ENCODE data around the gene BBIP1.

Gene BBIP1

GRCh38 chr10:110881247-110881646, 37.7 kb downstream of the BBIP1 start:
- no peak for TF ChIP-seq L3MBTL2 (conservative IDR thresholded peaks at IDR 0.05)
- TF ChIP-seq SP1 (IDR thresholded peaks at IDR 0.05) = no peak
- no peak for TF ChIP-seq FOXM1 (IDR thresholded peaks at IDR 0.05; ENCODE audit: borderline replicate concordance)
- TF ChIP-seq ZNF384 (IDR thresholded peaks at IDR 0.05) = no peak
- no peak for TF ChIP-seq ARNT (IDR thresholded peaks at IDR 0.05)
- no peak for TF ChIP-seq CTBP1 (IDR thresholded peaks at IDR 0.05; ENCODE audit: borderline replicate concordance)
- TF ChIP-seq ELF4 (IDR thresholded peaks at IDR 0.05) = no peak
- no peak for TF ChIP-seq FOXK2 (IDR thresholded peaks at IDR 0.05)
- TF ChIP-seq SUZ12 (IDR thresholded peaks at IDR 0.05) = no peak
- no peak for TF ChIP-seq NFRKB (IDR thresholded peaks at IDR 0.05)
- no peak for TF ChIP-seq BHLHE40 (IDR thresholded peaks at IDR 0.05; ENCODE audit: borderline replicate concordance)
- TF ChIP-seq LEF1 (IDR thresholded peaks at IDR 0.05; ENCODE audit: borderline replicate concordance) = no peak
- TF ChIP-seq PKNOX1 (IDR thresholded peaks at IDR 0.05) = no peak
- no peak for TF ChIP-seq HDGF (IDR thresholded peaks at IDR 0.05; ENCODE audit: borderline replicate concordance)
- no peak for TF ChIP-seq FOXA1 (IDR thresholded peaks at IDR 0.05)
- TF ChIP-seq TARDBP (IDR thresholded peaks at IDR 0.05) = no peak
- ChIA-PET POLR2A (no interaction called here), CTCF (interaction anchor here (1.0 kb wide), 1 partner anchor 135 kb away, joined by 3 read pairs; no protein-coding TSS in a partner anchor)

DNA sequence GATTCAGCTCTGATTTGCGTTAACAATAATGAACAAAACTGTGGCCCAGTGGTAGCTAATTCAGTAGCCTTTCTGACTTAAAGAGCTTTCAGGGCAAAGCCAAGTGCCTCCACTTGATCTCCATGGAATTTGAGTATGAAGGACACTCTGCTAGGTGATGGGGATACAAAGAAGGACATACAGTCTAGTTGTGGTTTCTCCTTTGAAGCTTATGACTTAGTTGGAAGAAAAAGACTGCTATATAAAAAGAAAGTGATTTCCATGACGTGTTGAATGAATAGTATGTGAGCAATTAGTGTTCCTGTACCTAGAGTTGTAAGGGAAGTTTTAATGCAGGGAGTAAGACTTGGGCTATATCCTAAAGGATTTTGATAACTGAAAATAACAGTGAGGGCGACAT, 39.0 kb downstream of the BBIP1 start:
- ChIA-PET CTCF (no interaction called here), POLR2A (no interaction called here)
- no peak for TF ChIP-seq FOXM1 (IDR thresholded peaks at IDR 0.05; ENCODE audit: borderline replicate concordance)
- no peak for TF ChIP-seq CTBP1 (IDR thresholded peaks at IDR 0.05; ENCODE audit: borderline replicate concordance)
- TF ChIP-seq SP1 (IDR thresholded peaks at IDR 0.05) = no peak
- no peak for TF ChIP-seq HDGF (IDR thresholded peaks at IDR 0.05; ENCODE audit: borderline replicate concordance)
- no peak for TF ChIP-seq L3MBTL2 (conservative IDR thresholded peaks at IDR 0.05)
- TF ChIP-seq BHLHE40 (IDR thresholded peaks at IDR 0.05; ENCODE audit: borderline replicate concordance) = no peak
- no peak for TF ChIP-seq PKNOX1 (IDR thresholded peaks at IDR 0.05)
- TF ChIP-seq ARNT (IDR thresholded peaks at IDR 0.05) = no peak
- TF ChIP-seq ZNF384 (IDR thresholded peaks at IDR 0.05) = no peak
- TF ChIP-seq TARDBP (IDR thresholded peaks at IDR 0.05) = no peak
- no peak for TF ChIP-seq SUZ12 (IDR thresholded peaks at IDR 0.05)
- no peak for TF ChIP-seq LEF1 (IDR thresholded peaks at IDR 0.05; ENCODE audit: borderline replicate concordance)
- no peak for TF ChIP-seq FOXK2 (IDR thresholded peaks at IDR 0.05)
- no peak for TF ChIP-seq ELF4 (IDR thresholded peaks at IDR 0.05)
- TF ChIP-seq NFRKB (IDR thresholded peaks at IDR 0.05) = no peak
- TF ChIP-seq FOXA1 (IDR thresholded peaks at IDR 0.05) = no peak
- DNase-seq (ENCODE audit: extremely low spot score) = no peak

More at GRCh38 chr10:110881247-110881646, 37.7 kb downstream of the BBIP1 start:
- DNase-seq (ENCODE audit: extremely low spot score) = no peak

- DNase-seq (ENCODE audit: extremely low spot score) = no peak
- POLR2A ChIA-PET = interaction anchor here (1.0 kb wide), 1 partner anchor 18 kb away, joined by 3 read pairs; no protein-coding TSS in a partner anchor
- CTCF ChIA-PET = interaction anchor here (0.6 kb wide), 1 partner anchor 210 kb away, joined by 4 read pairs; no protein-coding TSS in a partner anchor
- TF ChIP-seq TARDBP (IDR thresholded peaks at IDR 0.05) = no peak
- TF ChIP-seq PKNOX1 (IDR thresholded peaks at IDR 0.05) = no peak
Observed at GRCh38 chr10:110876788-110877187, 42.2 kb downstream of the BBIP1 start.

GRCh38 chr10:110876000-110876399, 43.0 kb downstream of the BBIP1 start:
- ChIA-PET CTCF (no interaction called here), POLR2A (no interaction called here)
- DNase-seq (ENCODE audit: extremely low spot score) = no peak
- TF ChIP-seq ELF4 (IDR thresholded peaks at IDR 0.05) (no peak), ZNF384 (IDR thresholded peaks at IDR 0.05) (no peak), FOXM1 (IDR thresholded peaks at IDR 0.05; ENCODE audit: borderline replicate concordance) (no peak), NFRKB (IDR thresholded peaks at IDR 0.05) (no peak), BHLHE40 (IDR thresholded peaks at IDR 0.05; ENCODE audit: borderline replicate concordance) (no peak), L3MBTL2 (conservative IDR thresholded peaks at IDR 0.05) (no peak), TARDBP (IDR thresholded peaks at IDR 0.05) (no peak), PKNOX1 (IDR thresholded peaks at IDR 0.05) (no peak), SP1 (IDR thresholded peaks at IDR 0.05) (no peak), FOXK2 (IDR thresholded peaks at IDR 0.05) (no peak), ARNT (IDR thresholded peaks at IDR 0.05) (no peak), CTBP1 (IDR thresholded peaks at IDR 0.05; ENCODE audit: borderline replicate concordance) (no peak)

GRCh38 chr10:110873951-110874350, 45.0 kb downstream of the BBIP1 start:
- no peak for TF ChIP-seq NFRKB (IDR thresholded peaks at IDR 0.05)
- no peak for TF ChIP-seq BHLHE40 (IDR thresholded peaks at IDR 0.05; ENCODE audit: borderline replicate concordance)
- POLR2A ChIA-PET = interaction anchor here (1.8 kb wide), 1 partner anchor 28 kb away, joined by 4 read pairs; no protein-coding TSS in a partner anchor
- CTCF ChIA-PET = no interaction called here
- DNase-seq (ENCODE audit: extremely low spot score) = no peak

Data from HEK293T (cell line).